Measurements from ENCODE around the gene GYS1.

DNA sequence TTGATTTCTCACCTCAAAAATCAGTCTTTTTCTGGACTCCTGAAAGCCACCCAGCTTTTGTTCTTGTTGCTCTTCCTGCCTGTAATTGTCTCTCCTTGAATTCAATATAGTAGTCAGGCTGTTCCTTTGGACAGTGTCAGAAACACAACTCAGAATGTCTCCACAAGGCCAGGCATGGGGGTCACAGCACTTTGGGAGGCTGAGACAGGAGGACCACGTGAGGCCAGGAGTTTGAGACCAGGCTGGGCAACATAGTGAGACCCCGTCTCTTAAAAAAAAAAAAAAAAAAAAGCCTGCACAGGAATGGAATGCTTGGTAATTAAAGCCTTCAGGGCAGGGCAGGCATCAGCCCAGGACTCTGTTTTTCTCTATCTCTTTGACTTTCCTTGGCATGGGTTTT lies 47.3 kb downstream of the GYS1 start:
- TF ChIP-seq, protein P1, sequence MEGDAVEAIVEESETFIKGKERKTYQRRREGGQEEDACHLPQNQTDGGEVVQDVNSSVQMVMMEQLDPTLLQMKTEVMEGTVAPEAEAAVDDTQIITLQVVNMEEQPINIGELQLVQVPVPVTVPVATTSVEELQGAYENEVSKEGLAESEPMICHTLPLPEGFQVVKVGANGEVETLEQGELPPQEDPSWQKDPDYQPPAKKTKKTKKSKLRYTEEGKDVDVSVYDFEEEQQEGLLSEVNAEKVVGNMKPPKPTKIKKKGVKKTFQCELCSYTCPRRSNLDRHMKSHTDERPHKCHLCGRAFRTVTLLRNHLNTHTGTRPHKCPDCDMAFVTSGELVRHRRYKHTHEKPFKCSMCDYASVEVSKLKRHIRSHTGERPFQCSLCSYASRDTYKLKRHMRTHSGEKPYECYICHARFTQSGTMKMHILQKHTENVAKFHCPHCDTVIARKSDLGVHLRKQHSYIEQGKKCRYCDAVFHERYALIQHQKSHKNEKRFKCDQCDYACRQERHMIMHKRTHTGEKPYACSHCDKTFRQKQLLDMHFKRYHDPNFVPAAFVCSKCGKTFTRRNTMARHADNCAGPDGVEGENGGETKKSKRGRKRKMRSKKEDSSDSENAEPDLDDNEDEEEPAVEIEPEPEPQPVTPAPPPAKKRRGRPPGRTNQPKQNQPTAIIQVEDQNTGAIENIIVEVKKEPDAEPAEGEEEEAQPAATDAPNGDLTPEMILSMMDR (IDR thresholded peaks at IDR 0.05) = no peak
- TF ChIP-seq EP300 (IDR thresholded peaks at IDR 0.05) = no peak
- TF ChIP-seq POLR2AphosphoS5 (IDR thresholded peaks at IDR 0.05) = no peak
- no peak for TF ChIP-seq POLR2A (IDR thresholded peaks at IDR 0.05)

Measured in stomach (tissue), 4 donors.